Central memory CD8-positive, alpha-beta T cell (primary cell): Measurements from ENCODE around the gene ATN1.

Source experiments
- ATAC-seq: fragments of 150-1000 bp; cut with Tn5 transposase; replicated peaks from 2 replicates; pipeline ENCODE4 v1.10.0; 2022; ENCODE audit warnings: mild to moderate bottlenecking, moderate FRiP score, moderate number of reproducible peaks; ENCODE audit not compliant: poor library complexity, severe bottlenecking; ENCODE audit errors: extremely low read depth
- DNase-seq, 2 donors: peaks; one replicate each; pipeline ENCODE4 v3.0.0; 2021; ENCODE audit warnings: low spot score in 2 of 2
- H3K27ac Mint-ChIP-seq: one replicate; pipeline ENCODE4 v1.8.0; 2022; ENCODE audit warnings: low read depth, mild to moderate bottlenecking, moderate library complexity, mixed read lengths
- H3K27me3 Mint-ChIP-seq: one replicate; pipeline ENCODE4 v1.8.0; 2022; ENCODE audit warnings: mixed read lengths
- H3K36me3 Mint-ChIP-seq: one replicate; pipeline ENCODE4 v1.8.0; 2022; ENCODE audit warnings: mild to moderate bottlenecking, moderate library complexity, mixed read lengths; ENCODE audit not compliant: insufficient read depth
- H3K4me1 Mint-ChIP-seq: one replicate; pipeline ENCODE4 v1.8.0; 2022; ENCODE audit warnings: mixed read lengths
- H3K4me3 Mint-ChIP-seq: one replicate; pipeline ENCODE4 v1.8.0; 2022; ENCODE audit warnings: mild to moderate bottlenecking, moderate library complexity, mixed read lengths
- H3K9me3 Mint-ChIP-seq: one replicate; pipeline ENCODE4 v1.8.0; 2022; ENCODE audit warnings: mixed read lengths

Gene ATN1

DNA sequence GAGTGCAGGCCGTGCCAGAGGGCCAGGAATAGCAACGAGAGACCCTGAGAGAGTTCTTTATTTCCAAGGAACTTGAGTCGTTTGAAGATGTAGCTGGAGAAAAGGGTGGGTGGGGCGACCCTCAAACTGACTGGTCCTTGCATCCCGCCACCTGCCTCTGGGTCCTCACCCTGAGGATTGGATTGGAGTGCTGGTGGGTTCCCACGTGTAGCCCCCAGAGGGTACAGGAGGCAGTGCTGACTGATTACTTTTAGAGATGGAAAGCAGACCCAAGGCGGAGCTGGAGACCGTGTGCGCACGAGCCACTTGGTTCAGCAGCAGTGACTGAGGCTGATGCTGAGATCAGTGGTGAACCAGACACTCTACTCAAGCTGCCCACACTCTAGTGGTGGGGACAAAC is 49.9 kb downstream of the ATN1 start:
- H3K4me1 Mint-ChIP-seq = no peaks in the 10 kb centered on the region
- DNase-seq = no peak
- no peak overlapping the region for H3K4me3 Mint-ChIP-seq
- ATAC-seq = no peak
- H3K27me3 Mint-ChIP-seq = no peaks in the 10 kb centered on the region
- peaks cover 47% of the 10 kb centered on the region for H3K36me3 Mint-ChIP-seq
- peak overlapping the region; percentile 79 for H3K27ac Mint-ChIP-seq
- H3K9me3 Mint-ChIP-seq = no peaks in the 10 kb centered on the region

DNA sequence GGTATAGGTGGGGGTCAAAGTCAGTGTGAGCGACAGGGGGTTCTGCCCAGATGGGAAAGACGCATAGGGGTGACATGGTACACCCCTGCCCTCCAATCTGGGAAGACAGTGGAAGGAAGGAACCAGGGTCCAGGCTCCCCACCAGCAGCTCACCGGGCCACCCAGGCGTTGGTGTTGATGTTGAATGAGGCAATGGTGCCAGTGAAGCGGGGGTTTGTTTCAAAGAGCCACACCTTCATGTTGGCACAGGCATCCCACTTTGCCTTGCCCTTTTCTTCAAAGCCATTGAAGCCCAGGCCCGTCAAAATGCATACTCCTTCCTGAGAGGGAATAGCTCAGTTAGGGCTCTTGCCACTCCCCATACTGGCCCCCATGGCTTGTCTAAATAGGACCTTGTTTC is 50.4 kb downstream of the ATN1 start:
- DNase-seq = no peak
- Mint-ChIP-seq H3K4me1 (no peaks in the 10 kb centered on the region), H3K27me3 (no peaks in the 10 kb centered on the region), H3K36me3 (peaks cover 47% of the 10 kb centered on the region), H3K4me3 (no peak overlapping the region), H3K27ac (no peak overlapping the region), H3K9me3 (no peaks in the 10 kb centered on the region)
- ATAC-seq = no peak

DNA sequence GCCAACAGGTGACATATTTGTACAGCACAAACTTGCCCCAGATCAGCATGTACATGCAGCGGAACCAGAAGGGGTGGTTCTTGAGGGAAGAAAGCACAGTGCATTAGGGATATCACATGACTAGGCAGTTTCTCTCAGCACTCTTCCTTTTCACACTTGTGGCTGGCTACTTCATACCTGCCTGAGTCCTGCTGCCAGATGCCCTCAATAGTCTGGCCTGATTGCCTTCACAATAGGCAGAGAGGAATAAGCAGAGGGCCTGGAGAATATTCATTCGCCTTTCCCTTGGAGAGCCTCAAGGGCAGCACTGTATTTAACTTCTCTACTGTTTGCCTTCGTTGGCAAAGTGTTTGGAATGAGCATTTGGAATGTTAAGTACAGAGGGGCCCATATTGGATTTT is 50.9 kb downstream of the ATN1 start:
- H3K9me3 Mint-ChIP-seq = no peaks in the 10 kb centered on the region
- ATAC-seq (no peak), DNase-seq (no peak)
- no peaks in the 10 kb centered on the region for H3K27me3 Mint-ChIP-seq
- H3K4me3 Mint-ChIP-seq = no peak overlapping the region
- H3K27ac Mint-ChIP-seq = no peak overlapping the region
- H3K4me1 Mint-ChIP-seq = no peaks in the 10 kb centered on the region
- H3K36me3 Mint-ChIP-seq = peaks cover 47% of the 10 kb centered on the region

DNA sequence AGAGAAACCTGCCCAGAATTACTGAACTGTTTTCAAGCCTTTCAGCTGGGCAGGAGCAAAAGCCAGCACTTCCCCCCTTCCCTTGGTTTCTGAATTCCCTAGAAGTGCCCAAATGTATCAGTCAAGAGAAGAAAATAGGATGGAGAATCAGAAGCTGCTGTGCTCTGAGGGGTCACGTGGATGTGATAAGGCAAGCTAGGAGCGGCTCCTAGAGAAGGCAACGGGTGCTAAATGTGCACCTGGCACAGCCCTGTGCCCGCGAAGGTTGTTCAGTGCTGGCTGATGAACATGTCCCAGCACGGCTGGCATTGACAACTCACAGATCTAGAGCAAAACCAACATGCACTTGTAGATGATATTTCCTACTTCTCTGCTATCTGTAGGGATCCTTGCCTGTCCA is 51.3 kb downstream of the ATN1 start:
- DNase-seq = no peak
- no peak overlapping the region for H3K4me3 Mint-ChIP-seq
- H3K4me1 Mint-ChIP-seq = no peaks in the 10 kb centered on the region
- H3K9me3 Mint-ChIP-seq = no peaks in the 10 kb centered on the region
- ATAC-seq = no peak
- no peaks in the 10 kb centered on the region for H3K27me3 Mint-ChIP-seq
- H3K36me3 Mint-ChIP-seq = peaks cover 46% of the 10 kb centered on the region
- H3K27ac Mint-ChIP-seq = no peak overlapping the region

DNA sequence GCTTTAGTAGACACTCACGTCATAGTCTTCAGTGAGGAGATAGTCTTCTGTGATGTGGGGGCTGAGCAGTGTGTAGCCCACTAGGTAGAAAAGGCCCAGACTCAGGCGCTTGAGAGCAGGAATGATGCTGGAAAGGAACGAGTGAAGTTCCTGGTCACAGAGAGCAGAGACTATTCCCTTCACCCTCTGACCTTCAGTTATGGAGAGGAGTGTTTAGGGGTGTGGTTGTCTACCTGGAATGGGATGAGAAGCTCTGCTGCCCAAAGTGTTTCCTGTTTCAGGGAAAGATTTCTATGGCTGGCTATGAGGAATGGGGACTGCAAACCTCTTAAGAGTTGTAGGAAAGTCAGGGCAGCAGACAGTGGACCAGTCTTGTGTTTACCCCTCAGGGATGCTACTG is 51.7 kb downstream of the ATN1 start:
- Mint-ChIP-seq H3K9me3 (no peaks in the 10 kb centered on the region), H3K36me3 (peaks cover 46% of the 10 kb centered on the region), H3K27ac (no peak overlapping the region), H3K4me1 (no peaks in the 10 kb centered on the region), H3K27me3 (no peaks in the 10 kb centered on the region), H3K4me3 (no peak overlapping the region)
- ATAC-seq (no peak), DNase-seq (no peak)

DNA sequence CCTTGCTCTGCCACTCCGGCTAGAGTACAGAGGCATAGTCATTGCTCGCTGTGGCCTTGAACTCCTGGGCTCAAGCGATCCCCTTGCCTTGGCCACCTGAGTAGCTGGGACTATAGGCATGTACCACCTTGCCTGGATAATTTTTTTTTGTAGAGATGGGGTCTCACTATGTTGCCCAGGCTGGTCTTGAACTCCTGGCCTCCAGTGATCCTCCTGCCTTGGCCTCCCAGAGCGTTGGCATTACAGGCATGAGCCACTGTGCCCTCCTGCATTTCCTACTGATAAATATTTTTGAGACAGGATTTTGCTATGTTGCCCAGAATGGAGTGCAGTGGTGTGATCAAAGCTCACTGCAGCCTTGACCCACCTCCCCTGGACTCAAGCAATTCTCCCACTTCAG is 52.3 kb downstream of the ATN1 start:
- no peaks in the 10 kb centered on the region for H3K4me1 Mint-ChIP-seq
- peaks cover 42% of the 10 kb centered on the region for H3K36me3 Mint-ChIP-seq
- H3K27me3 Mint-ChIP-seq = no peaks in the 10 kb centered on the region
- no peaks in the 10 kb centered on the region for H3K9me3 Mint-ChIP-seq
- H3K27ac Mint-ChIP-seq = no peak overlapping the region
- no peak for ATAC-seq
- no peak overlapping the region for H3K4me3 Mint-ChIP-seq
- no peak for DNase-seq

DNA sequence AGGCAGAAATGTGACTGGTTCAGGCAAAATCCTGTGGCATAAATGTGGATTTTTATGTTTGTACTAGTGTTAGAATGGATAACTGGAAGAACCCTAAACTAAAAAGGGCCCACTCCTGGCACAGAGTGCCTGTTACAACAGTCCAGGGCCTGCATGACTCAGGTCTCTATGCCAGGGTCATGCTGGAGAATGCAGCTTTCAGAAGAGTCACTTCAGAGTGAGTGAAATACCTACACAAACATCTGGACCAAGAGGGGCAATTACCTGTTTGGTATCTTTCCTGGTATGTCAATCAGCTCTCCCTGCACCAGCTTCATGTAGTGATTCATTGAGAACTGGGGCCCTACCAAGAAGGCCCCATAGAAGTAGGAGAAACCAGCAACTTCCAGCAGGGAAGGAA is 53.0 kb downstream of the ATN1 start:
- Mint-ChIP-seq H3K27ac (no peak overlapping the region), H3K4me1 (no peaks in the 10 kb centered on the region), H3K36me3 (peaks cover 39% of the 10 kb centered on the region), H3K9me3 (no peaks in the 10 kb centered on the region), H3K4me3 (no peak overlapping the region), H3K27me3 (no peaks in the 10 kb centered on the region)
- DNase-seq = no peak
- ATAC-seq = no peak

DNA sequence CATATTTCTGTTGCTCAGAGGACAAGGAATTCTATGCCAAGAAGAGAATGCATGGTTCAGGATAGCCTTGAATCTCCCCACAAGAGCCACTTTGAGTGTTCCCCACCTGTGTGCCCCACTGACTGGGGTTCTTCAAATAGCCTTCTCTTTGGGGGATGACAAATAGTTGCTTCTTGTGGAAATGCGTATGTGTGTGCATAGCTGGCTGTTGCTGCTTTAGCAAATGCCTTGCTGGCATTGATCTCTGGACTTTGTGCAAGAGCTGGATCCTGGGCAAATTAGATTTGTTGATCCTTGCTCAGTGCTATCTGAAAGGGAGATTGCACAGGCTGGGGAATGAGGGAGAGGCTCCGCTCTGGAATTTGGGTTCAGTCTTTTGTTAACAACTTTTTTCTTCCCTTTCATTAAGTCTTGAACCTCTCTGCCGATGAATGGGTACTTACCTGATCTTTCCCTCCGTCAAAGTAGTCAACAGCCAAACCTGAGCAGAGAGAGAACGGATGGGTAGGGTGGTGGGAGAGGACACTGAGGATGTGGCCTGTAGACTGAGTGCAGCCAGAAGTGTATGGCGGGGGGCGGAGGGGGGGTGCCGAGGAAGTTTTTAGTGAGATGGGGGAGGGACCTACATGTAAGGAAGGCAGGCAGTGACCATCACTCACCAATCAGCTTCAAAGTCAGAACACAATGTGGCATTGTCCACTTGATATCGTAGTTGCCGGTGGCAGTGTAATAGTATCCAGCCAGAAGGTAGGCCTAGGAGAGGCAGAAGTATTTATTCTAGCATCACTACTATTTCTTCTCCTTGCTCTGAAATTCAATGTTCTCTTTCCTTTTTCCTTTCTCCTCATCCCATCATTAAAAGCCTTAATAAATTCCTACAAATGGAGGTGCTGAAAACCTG is 53.6 kb downstream of the ATN1 start:
- Mint-ChIP-seq H3K27me3 (no peaks in the 10 kb centered on the region), H3K9me3 (no peaks in the 10 kb centered on the region), H3K36me3 (peaks cover 40% of the 10 kb centered on the region), H3K4me3 (no peak overlapping the region), H3K27ac (no peak overlapping the region), H3K4me1 (no peaks in the 10 kb centered on the region)
- no peak for DNase-seq
- ATAC-seq = no peak

DNA sequence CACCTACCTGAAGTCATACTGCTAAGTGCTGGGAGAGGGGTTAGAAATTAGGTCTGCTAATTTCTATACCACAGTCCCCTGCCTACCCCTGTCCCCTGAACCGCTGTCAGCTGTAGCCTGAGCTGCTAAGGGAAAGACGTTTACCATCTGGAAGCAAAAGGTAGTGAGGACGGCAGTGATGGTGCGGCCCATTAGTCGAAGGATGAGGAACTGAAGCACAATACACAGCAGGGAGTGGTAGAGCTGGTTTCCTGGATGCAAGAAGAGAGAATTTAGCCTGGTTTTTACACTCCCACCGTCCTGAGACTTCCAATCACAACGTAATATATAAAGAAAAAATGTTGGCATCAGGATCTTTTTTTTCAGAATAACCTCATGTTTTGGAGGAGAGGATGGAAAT is 54.8 kb downstream of the ATN1 start:
- DNase-seq (no peak), ATAC-seq (no peak)
- no peak overlapping the region for H3K27ac Mint-ChIP-seq
- no peak overlapping the region for H3K4me3 Mint-ChIP-seq
- H3K27me3 Mint-ChIP-seq = no peaks in the 10 kb centered on the region
- peaks cover 36% of the 10 kb centered on the region for H3K36me3 Mint-ChIP-seq
- no peaks in the 10 kb centered on the region for H3K9me3 Mint-ChIP-seq
- H3K4me1 Mint-ChIP-seq = no peaks in the 10 kb centered on the region

DNA sequence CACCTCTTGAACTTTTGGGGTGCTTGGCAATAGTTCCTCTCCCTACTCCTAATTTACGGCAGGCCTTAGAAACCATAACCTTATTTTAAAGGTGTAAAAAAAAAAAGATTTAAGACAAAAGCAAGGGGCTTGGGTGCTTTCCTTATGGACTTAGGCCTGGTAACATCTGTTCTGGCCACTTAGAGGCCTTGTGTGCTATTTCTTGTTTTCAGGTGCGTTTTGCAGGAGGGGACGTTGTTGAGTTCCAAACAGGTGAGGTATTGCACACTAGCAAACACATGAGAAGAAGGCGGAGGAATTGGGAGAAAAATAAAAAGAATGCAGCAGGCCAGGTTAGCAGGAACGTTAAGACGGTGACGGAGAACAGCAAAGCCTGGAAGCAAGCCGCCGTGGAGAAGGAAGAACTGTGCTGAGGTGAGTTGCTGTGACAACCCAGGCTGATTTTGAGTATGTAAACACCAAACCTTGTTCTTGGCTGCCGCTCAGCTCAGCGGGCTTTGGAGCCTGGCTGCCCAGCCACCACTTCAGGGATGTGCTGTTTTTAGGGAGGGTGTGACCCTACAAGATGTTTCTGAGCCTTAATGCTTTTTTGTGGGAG is 60.3 kb downstream of the ATN1 start:
- no peak overlapping the region for H3K4me3 Mint-ChIP-seq
- H3K27ac Mint-ChIP-seq = no peak overlapping the region
- ATAC-seq = no peak
- H3K27me3 Mint-ChIP-seq = no peaks in the 10 kb centered on the region
- H3K9me3 Mint-ChIP-seq = no peaks in the 10 kb centered on the region
- DNase-seq = no peak
- peaks cover 22% of the 10 kb centered on the region for H3K36me3 Mint-ChIP-seq
- no peaks in the 10 kb centered on the region for H3K4me1 Mint-ChIP-seq
